GM19239 (cell line): ENCODE data around the gene TMEM38B.
"Not testable (repeated sequence)": the region's sequence is repeated elsewhere in the genome, so short reads cannot be mapped to it uniquely, and the experiment has no call there.

Experiments
- DNase-seq: peaks from one replicate; pipeline ENCODE4 v3.0.0; 2011; ENCODE audit warnings: low spot score; ENCODE audit not compliant: insufficient read length
- FAIRE-seq: peaks from 2 replicates; lab custom pipeline; 2011; peaks lifted over from hg19 to GRCh38; lab: Jason Lieb, UNC

TMEM38B gene

DNA sequence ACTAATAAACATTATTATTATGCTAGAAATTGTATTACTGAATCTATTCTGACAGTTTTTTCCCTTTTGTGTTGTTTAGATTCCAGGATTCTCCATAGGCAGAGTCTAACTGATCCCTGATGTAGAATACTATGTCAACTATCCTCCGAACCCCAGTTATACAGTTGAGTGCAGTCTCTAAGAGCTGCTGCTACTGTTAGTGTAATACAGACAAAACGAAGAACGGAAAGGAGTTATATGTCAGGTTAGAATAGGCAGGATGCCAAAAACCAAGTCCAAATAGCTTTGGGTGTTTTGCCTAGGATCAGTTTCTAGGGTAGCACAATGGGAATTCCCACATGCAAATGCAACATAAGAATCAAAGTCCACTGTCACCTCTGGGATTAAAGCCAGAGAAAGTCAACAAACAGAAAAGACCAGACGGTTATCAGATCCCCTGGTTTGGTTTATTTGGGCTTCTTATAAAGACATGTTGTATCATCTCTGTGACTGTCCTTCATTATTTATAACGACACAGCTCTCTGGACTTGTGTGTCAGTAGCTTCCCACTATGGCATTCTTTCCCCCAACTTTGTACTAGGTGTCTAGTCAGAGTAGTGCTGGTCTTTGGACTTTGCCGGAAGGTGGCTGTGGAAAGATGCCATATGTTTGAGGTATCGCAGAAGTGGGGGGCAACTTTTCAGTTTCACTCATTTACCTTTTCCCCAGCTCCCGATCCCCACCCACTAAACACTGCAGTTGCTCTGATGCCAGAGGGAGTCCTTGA, 14.9 kb upstream of the TMEM38B start:
- no peak for DNase-seq
- FAIRE-seq: no peak

DNA sequence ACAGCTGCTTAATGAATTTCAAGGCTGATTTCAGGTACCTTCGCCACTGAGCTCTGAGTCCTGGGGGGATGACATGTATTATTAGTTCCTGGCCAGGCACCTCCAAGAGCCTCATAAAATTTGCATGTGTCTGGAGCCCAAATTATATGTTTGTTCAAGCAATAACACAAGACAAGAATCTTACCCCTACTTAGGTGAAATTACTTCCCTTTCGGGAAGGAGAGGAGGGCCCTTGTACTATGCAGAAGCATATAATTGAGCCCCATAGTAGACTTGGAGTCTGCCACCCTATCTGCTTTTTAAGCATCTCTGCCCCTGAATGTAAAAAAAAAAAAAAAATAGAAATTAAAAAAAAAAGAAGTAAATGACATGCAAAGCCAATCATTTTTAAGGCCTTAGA, 13.0 kb upstream of the TMEM38B start:
- FAIRE-seq (no peak), DNase-seq (no peak)

DNA sequence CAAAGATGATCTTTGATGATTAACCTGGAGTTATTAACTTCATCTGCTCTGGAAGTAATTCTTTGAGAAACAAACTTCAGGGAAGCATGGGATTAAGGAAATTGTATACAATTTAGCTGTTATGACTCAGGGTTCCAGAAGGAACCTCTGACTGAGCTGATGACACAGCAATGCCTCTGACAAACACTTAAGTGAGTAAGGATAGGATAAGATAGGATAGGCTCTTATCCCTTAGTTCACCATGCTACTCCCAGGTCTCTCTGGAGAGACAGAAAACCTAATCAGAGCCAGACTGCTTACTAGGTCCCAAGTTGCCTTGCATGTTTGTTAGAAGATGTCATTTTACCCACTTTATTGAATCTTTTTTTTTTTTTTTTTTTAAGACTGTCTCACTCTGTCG, 12.6 kb upstream of the TMEM38B start:
- FAIRE-seq (no peak), DNase-seq (no peak)

DNA sequence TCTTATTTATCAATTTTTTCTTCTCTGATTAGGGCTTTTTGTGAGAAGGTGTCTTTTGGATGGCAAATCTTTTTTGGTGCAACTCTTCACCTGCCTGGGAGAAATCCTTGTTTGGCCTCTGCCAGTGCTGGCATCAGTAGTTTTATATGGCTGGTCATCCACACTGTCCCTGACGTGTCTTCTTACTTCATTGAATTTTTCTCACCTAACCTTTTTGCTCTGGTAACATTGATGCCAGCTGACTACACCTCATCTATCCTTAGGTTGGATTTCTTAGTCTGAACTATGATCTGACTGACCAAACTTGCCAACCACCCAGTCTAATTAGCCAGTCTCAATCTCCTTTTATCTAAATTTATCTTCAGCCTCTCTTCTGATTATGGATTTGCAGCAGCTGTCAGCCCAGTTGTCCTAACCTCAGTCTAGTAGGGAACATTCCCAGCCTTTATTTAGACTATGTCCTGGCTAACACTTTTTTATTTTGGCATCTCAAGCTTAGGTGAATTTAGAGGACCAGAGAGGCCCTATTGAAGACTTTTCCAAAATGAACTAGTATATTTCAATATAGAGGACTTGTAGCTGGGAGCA, 10.6 kb upstream of the TMEM38B start:
- DNase-seq (no peak), FAIRE-seq (no peak)

DNA sequence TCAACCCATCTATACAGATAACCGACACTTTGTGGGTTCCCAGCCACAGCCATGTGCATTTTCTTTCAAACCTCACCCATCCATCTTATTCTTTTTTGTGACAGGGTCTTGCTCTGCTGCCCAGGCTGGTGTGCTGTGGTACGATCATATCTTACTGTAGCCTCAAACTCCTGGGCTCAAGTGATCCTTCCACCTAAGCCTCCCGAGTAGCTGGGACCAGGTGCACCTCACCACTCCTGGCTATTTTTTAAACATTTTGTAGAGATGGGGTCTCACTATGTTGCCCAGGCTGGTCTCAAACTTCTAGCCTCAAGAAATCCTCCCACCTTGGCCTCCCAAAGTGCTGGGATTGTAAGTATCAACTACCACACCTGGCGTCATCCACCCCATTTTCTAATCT, 7.4 kb upstream of the TMEM38B start:
- FAIRE-seq (no peak), DNase-seq (no peak)

DNA sequence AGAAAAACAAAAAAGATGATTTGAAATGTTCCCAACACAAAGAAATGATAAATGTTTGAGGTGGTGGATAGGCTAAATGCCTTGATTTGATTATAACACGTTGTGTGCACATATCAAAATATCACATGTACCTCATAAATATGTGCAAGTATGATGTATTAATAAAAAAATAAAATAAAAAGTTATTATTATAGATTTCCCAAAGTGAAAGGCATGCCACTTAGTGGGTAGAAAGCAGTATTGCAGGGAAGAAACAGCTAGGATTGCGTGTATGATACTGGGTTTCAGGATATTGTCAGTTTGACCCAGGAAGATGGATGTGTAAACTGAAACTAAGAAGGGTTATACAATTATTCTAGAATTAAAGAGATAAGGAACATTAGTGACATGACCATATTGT, 3.6 kb upstream of the TMEM38B start:
- FAIRE-seq (no peak), DNase-seq (no peak)

DNA sequence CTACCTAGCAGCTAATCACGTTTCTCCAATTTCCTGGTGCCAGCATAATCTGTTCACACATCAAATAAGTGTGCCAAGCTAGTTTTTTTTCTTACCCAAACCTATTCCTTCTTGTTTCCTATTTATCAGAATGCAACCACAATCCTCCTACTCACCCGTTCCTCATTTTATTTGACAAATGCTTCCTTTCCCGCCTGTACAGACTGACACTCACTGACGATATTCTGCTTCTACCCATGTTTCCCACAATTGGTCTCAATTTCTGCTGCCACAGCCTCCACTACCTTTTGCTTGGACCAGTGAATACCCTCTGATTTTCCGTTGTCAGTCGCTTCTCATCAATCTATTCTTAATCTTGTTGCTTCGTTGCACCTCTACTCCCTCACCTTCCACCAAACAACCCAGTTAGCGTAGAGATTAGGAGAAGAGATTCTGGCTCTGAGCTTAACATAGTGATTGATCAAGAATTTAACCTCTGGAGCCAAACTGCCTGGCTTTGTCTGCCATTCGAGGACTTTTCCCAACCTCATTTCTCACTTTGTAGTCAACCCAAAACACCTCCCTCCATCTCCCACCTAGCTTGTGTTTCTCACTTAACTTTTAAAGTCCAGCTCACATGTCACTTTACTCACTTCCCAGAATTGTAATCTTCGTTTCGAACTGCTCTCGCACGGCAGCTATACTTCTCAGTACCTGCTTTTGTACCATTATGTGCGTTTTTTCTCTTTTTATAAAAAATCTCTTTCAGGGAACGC, 729 bp upstream of the TMEM38B start:
- DNase-seq: no peak
- peak; percentile 78 for FAIRE-seq

DNA sequence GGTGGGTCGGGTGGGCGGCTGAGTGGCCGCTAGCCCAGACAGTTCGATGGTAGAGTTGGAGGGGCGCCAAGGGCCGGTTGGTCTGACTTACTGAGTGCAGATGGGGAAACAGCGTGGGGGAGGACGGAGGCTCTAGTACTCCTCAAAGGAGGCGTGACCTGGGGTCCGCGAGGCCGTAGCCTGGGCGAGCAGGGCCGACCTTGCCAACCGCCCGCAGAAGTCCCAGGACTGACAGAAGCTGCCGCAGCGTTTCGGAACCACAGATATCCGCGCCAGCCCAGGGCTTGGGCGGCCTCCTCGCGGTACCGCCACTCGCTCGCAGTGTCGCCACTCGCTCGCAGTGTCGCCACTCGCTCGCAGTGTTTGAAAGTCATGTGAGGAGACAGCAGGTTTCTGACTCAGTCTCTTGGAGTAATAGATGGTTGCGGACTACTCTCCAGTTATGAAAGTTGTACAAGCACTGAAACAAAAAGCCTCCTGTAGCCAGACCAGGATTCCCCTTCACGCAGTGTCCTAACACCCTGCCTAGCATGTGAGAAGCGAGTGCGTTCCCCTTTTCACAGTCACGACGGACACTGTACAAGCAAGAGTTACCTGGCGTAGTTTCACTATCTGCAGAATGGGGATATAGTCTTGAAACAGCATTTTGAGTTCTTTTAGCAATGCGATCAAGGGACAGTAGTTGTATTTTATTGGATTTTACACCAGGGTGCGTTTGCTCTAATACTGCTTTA, 674 bp downstream of the TMEM38B start:
- peak; percentile 83 for FAIRE-seq
- DNase-seq: peak; percentile 38

DNA sequence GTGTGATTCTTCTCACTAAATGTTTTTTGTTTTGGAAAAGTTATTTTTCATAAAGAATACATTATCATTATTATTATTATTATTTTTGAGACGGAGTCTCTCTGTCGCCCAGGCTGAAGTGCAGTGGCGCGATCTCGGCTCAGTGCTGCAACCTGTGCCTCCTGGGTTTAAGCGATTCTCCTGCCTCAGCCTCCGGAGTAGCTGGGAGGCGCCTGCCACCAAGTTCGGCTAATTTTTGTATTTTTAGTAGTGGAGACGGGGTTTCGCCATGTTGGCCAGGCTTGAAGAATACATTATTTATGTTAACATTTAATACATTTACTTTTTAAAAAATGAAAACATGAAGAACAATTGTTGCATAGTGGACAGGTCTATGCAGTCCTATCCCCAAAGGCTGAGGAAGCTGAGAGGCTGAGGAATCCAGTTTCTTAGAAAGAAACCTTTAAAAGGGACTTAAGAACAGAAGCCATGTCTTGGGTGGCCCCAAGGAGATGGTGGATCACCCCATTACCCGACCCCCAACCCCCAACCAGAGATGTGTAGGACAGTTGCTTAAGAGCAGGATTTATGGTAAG, 2.0 kb downstream of the TMEM38B start:
- FAIRE-seq: no peak
- no peak for DNase-seq

DNA sequence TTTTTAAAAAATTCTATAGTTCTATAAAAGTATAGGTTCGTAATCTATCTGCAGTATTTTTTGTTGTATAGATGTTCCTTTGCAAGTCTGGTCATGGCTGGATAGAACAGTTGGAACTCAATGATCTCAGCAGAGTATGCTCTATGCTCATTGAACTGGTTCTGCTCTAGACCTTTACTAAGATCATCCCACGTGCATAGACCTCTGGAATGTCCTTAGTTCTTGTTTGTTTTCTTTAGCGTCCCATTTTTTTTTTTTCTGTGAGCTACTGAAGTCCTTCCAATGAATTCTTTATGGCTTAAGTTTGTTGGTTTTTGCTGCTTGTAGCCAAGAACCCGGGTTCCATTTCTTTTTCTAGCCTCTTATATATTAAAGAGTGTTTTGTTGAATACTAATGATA, 3.5 kb downstream of the TMEM38B start:
- FAIRE-seq: no peak

DNA sequence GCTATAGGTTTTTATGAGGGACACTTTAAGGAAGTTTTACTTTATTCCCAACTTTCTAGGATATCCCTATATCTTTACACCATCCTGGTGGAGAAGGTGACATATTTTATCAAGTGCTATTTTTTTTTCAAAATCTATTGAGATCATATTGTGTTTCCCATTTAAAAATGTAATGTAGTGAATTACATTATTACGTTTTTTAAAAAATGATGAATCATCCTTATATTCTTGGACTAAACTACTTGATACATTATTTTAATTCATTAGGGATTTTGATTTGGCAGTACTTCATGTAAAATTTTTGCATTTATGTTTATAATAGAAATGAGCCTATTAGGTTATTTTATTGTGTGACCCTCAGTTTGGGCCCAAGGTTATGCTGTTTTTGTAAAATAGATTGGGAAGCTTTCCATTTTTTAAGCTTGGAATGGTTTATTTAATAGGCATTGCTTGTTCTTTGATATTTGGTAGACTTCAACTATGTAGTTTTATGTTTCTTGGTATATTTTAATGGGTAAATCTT, 4.1 kb downstream of the TMEM38B start:
- DNase-seq: no peak
- peak; percentile 21 for FAIRE-seq

More for the DNA sequence above, 3.5 kb downstream of the TMEM38B start:
- DNase-seq: no peak

DNA sequence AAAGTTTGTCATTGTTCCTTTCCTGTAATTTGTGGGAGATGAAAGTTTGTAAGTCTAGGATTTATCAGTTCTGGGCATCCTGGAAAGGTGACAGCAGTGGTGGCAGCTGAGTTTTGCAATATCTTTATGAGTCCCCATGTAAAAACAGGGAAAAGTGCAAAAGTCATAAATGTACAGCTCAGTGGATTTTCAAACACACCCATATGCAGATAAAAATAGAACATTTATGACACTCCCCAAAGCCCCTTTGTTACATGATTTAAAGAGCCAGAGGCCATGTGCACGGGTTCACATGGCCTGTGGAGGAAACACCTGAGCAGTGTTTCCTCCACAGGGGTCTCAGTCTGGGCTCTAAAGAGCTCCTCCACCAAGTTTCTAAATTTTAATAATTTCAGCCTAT, 6.3 kb downstream of the TMEM38B start:
- FAIRE-seq: no peak
- DNase-seq: no peak

DNA sequence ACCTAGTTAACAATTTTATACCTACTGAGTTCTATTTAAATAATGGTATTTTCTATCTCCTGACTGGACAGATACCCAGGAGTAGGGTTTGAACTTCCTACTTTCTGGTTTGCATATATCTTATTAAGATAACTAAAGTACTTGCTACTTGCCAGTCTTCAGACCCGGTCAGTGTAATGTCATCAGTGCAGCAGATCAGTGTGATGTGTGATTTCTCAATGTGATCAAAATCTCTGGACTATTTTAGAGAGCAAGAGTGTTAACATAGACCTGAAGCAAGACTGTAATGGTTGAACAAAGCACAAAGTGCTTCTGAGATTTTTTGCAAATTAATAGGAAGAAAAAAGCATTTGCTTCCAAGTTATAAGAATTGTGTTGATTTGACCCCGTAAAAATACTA, 6.8 kb downstream of the TMEM38B start:
- DNase-seq (no peak), FAIRE-seq (no peak)

DNA sequence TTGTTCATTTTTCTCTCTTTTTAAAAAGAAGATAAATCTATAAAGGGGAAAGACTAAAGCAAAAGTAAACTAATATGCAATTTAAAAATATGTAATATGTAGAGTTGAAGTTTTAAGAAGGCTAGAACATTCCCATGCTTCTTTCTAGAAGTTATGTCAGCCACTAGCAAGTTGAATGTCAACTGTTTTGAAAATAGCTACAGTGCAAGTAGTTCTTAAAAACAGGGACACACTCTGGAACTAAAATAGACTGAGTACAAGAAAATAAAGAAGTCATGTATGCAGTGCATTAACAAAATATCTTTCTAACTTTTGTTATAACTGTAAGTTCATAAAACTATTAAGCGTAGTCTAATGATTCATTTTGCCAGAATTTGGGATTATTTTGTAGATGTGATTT, 7.9 kb downstream of the TMEM38B start:
- no peak for FAIRE-seq
- no peak for DNase-seq

DNA sequence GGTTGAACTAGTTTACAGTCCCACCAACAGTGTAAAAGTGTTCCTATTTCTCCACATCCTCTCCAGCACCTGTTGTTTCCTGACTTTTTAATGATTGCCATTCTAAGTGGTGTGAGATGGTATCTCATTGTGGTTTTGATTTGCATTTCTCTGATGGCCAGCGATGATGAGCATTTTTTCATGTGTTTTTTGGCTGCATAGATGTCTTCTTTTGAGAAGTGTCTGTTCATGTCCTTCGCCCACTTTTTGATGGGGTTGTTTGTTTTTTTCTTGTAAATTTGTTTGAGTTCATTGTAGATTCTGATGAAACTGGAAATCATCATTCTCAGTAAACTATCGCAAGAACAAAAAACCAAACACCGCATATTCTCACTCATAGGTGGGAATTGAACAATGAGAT, 9.3 kb downstream of the TMEM38B start:
- FAIRE-seq, DNase-seq: not testable (repeated sequence)

DNA sequence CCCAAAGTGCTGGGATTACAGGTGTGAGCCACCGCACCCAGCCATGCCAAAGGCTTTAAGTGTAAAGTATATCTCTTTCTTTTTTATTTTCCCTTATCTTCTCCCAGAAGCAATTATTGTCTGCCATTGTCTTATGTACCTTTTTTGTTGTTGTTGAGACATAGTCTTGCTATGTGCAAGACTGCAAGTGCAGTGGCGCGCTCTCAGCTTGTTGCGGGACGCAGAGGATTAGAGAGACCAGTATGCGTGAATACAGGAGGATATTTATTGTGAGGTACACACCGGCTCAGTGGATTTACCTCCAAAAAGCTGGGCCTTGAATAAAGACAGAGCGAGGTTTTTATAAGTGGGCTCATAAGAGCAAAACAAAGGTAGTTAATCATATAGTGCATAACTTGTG, 11.8 kb downstream of the TMEM38B start:
- no peak for DNase-seq
- FAIRE-seq: no peak

DNA sequence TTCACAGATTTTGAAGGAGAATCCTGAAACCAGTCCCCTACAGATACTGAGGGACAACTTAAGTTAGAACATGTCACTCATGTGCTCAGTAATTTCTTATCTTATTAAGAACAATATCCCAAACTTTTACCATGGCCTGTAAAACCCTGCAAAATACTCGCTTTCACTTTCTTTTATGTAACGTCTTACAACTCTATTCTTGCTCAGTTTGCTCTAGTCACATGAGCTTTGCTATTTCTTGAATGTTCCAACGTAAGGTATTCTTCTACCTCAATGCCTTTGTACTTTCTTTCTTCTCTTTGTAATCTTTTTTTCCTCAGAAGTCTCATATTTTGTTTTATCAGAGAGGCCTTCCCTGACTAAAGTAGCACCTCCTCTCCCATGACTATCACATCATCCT, 14.1 kb downstream of the TMEM38B start:
- FAIRE-seq (peak; percentile 33), DNase-seq (no peak)

DNA sequence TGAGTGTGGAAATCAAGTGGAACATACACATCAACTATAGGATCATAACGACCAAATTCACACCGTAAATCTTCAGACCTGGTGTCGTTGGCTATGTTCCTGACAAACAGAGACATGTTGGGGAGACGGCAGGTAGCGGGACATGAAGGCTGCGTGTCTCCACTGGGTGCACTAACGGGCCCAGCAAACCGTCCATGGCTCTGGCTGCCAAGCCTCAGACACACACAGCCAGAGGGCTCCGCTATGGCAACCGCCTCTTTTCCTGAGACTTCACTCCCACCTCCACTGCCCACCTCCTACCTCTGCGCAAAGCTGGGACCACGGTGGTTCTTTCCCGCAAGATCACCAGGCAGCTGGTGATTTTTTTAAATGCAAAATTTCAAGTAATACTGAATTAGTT, 16.3 kb downstream of the TMEM38B start:
- DNase-seq (no peak), FAIRE-seq (no peak)

DNA sequence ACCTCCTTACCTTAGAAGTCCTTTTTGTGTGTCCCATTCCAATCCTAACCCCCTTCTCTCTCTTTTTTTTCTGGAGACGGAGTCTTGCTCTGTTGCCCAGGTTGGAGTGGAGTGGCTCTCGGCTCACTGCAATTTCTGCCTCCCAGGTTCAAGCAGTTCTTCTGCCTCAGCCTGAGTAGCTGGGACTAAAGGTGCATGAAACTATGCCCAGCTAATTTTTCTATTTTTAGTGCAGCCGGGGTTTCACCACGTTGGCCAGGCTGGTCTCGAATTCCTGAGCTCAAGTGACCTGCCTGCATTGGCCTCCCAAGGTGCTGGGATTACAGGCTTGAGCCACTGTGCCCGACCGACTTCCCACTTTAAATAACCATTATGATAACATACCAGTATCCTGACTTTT, 17.5 kb downstream of the TMEM38B start:
- FAIRE-seq (no peak), DNase-seq (no peak)

DNA sequence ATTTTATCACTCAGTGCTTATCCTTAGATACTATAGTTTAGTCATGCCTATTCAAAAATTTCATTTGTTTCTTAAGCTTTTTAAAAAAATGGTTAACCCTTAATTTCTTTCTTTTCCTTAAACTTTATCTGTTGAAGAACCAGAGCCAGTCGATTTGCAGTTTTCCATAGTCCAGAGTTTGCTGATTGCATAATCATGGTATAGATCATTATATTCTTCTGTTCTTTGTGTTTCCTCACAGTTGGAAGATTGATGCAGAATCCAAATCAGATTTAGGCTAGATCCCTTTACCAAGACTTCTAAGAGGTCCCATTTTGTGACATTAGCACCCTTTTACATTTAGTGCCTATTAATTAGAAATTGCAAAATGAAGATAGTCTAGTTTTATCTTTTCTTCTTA, 18.0 kb downstream of the TMEM38B start:
- DNase-seq: no peak
- FAIRE-seq: no peak
